Natural killer cell (primary cell): ENCODE results near the gene HIRA. TPM values are rescaled to one million over a fixed set of nuclear protein-coding genes. Genes with fewer than 3 reads are reported as not detected.

ENCODE experiments used
- ATAC-seq, 3 donors: fragments of 150-1000 bp in 2 of 3; fragments of 200-7000 bp in 1 of 3; cut with Tn5 transposase; 1 replicate in 1 of 3; 2 replicates in 2 of 3; pipeline ENCODE4 v1.10.0; 2021; ENCODE audit warnings: mild to moderate bottlenecking in 2 of 3, moderate library complexity in 2 of 3
- DNase-seq, 2 donors: peaks; one replicate each; pipeline versions ENCODE4 v3.0.0 to v3.0.0-alpha.2; 2013 to 2021; ENCODE audit warnings: mixed read lengths in 1 of 2
- H3K27ac ChIP-seq: one replicate; pipeline ENCODE4 v1.5.1; 2013; ENCODE audit warnings: mild to moderate bottlenecking, low read length
- H3K27me3 ChIP-seq: one replicate; pipeline ENCODE4 v1.6.1; 2013; ENCODE audit warnings: low read length; ENCODE audit not compliant: control insufficient read depth, insufficient read depth
- H3K36me3 ChIP-seq: one replicate; pipeline ENCODE4 v1.6.1; 2013; ENCODE audit warnings: low read length; ENCODE audit not compliant: control insufficient read depth, insufficient read depth
- H3K4me1 ChIP-seq: one replicate; pipeline ENCODE4 v1.6.1; 2013; ENCODE audit warnings: low read length; ENCODE audit not compliant: control insufficient read depth, insufficient read depth
- H3K4me3 ChIP-seq: one replicate; pipeline ENCODE4 v1.5.1; 2013; ENCODE audit warnings: low read length
- H3K9me3 ChIP-seq: one replicate; pipeline ENCODE4 v1.6.1; 2013; ENCODE audit warnings: low read length; ENCODE audit not compliant: control insufficient read depth, insufficient read depth
- H3K27ac Mint-ChIP-seq, 2 donors: one replicate each; pipeline ENCODE4 v1.8.0; 2022; ENCODE audit warnings: mild to moderate bottlenecking in 2 of 2, mixed read lengths in 2 of 2, moderate library complexity in 1 of 2
- H3K27me3 Mint-ChIP-seq, 2 donors: one replicate each; pipeline ENCODE4 v1.8.0; 2022; ENCODE audit warnings: low read depth in 2 of 2, mixed read lengths in 2 of 2
- H3K36me3 Mint-ChIP-seq: one replicate; pipeline ENCODE4 v1.8.0; 2022; ENCODE audit warnings: mixed read lengths
- H3K4me1 Mint-ChIP-seq, 2 donors: one replicate each; pipeline ENCODE4 v1.8.0; 2022; ENCODE audit warnings: mixed read lengths in 2 of 2
- H3K4me3 Mint-ChIP-seq: one replicate; pipeline ENCODE4 v1.8.0; 2022; ENCODE audit warnings: mild to moderate bottlenecking, moderate library complexity, mixed read lengths
- H3K9me3 Mint-ChIP-seq, 2 donors: one replicate each; pipeline ENCODE4 v1.8.0; 2022; ENCODE audit warnings: mixed read lengths in 2 of 2
- WGBS: methylation state at CpG from one replicate; pipeline ENCODE4 v1.1.7; 2013; ENCODE audit warnings: missing lambda C conversion rate; ENCODE audit not compliant: insufficient coverage; 5-methylcytosine and 5-hydroxymethylcytosine counted together
- intact Hi-C: fragments of 100-400 bp; cut with micrococcal nuclease; formaldehyde crosslinking; loops from one replicate; pipeline ENCODE4 v1.14.2; 2022
- total RNA-seq, 4 donors: library from RNA; stranded (reverse); fragments of 120-200 nt in 1 of 4; gene quantifications; one replicate each; pipeline versions ENCODE4 v1.2.3 to v1.2.4, GENCODE V29; 2013 to 2022
- TF ChIP-seq, protein P1 (sequence below): fragments of 200-600 bp; IDR thresholded peaks from one replicate; pipeline ENCODE4 v1.8.0; 2022; ENCODE audit warnings: antibody characterized with exemption

HIRA gene
- total RNA-seq, 3 donors from 2014 or later (not counting 1 experiment from before 2014, with no cell fraction given) = 49.6 to 75.9 (median 50.9) TPM

DNA sequence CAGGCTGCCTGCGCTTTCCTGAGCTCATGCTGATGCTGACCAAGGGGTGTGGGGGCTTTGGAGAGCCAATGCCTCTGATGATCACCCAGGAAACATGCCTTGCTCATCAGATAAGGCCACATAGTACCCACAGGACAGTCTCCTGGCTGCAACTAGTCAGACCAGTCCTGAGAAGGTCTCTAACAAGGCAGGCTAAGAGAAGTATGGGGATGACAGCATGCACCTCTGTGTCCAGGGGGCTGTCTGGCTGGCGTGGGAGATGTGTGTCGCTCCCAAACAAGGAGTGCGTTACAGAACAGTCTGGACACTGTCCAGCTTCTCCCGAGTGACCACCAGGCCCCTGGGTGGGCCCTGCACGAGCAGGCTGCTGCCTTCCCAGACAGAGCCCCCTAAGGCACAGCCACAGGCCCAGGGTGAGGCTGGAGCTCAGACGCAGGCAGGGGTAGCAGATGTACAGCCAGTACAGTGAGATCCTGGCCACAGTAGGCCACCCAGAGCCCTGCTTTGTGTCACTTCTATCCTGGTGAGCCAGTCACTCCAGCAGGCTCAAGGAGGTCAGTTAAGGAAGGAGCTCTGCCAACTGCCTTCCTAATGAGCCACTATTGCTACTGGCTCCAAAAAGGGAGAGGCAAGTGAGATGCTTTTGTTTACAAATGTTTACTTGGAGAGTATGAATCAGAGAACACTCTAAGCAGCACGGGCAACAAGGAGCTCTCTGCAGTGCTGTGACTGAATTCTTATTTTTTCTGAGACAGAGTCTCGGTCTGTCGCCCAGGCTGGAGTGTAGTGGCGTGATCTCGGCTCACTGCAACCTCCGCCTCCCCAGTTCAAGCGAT is 74.0 kb downstream of the HIRA start:
- ATAC-seq (no peak), DNase-seq (no peak)
- Mint-ChIP-seq H3K36me3 (peaks cover 12% of the 10 kb centered on the region), H3K27me3 (no peaks in the 10 kb centered on the region), H3K4me3 (no peak overlapping the region), H3K4me1 (no peaks in the 10 kb centered on the region), H3K27ac (peak overlapping the region in 1 of 2 donors; percentile 60), H3K9me3 (no peaks in the 10 kb centered on the region)
- TF ChIP-seq, protein P1, sequence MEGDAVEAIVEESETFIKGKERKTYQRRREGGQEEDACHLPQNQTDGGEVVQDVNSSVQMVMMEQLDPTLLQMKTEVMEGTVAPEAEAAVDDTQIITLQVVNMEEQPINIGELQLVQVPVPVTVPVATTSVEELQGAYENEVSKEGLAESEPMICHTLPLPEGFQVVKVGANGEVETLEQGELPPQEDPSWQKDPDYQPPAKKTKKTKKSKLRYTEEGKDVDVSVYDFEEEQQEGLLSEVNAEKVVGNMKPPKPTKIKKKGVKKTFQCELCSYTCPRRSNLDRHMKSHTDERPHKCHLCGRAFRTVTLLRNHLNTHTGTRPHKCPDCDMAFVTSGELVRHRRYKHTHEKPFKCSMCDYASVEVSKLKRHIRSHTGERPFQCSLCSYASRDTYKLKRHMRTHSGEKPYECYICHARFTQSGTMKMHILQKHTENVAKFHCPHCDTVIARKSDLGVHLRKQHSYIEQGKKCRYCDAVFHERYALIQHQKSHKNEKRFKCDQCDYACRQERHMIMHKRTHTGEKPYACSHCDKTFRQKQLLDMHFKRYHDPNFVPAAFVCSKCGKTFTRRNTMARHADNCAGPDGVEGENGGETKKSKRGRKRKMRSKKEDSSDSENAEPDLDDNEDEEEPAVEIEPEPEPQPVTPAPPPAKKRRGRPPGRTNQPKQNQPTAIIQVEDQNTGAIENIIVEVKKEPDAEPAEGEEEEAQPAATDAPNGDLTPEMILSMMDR = no peak
- WGBS = 95% methylated on average over 14 of the region's 14 CpGs
- intact Hi-C loops = no loop called here
- Histone ChIP-seq H3K9me3 (no peaks in the 10 kb centered on the region), H3K36me3 (peaks cover 91% of the 10 kb centered on the region), H3K4me1 (peaks cover 16% of the 10 kb centered on the region), H3K4me3 (no peak overlapping the region), H3K27me3 (no peaks in the 10 kb centered on the region), H3K27ac (no peak overlapping the region)

DNA sequence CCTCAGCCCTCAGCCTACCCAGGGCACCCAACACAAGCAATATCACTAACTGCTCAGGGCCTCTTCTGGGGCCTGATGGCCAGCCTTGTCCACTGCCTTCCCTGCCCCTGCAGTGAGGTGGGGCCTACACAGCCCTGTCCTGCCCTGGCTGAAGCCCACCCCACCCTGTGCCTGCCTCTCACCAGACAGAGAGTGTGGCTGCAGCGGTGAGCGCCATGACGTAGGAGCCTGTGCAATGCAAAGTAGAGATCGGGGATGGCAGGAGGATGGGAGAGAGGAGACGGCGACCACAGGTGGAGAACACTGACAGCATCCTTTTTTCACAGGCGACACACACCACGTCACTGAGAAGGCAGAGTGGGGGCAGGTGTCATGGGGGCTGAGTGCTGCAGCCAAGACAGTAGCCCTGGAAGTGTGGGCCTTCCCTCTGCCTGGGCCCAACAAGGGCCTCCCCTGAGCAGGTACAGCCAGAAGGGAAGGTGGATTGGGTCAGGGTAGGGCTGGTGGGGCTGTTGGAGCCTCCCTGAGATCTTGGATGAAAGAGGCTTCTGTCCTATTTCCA is 74.7 kb downstream of the HIRA start:
- Histone ChIP-seq H3K27me3 (no peaks in the 10 kb centered on the region), H3K27ac (no peak overlapping the region), H3K9me3 (no peaks in the 10 kb centered on the region), H3K4me3 (no peak overlapping the region), H3K4me1 (peaks cover 16% of the 10 kb centered on the region), H3K36me3 (peaks cover 95% of the 10 kb centered on the region)
- WGBS = 97% methylated on average over 8 of the region's 8 CpGs
- Mint-ChIP-seq H3K4me3 (no peak overlapping the region), H3K36me3 (peaks cover 13% of the 10 kb centered on the region), H3K9me3 (no peaks in the 10 kb centered on the region), H3K4me1 (peaks cover 0 to 4% of the 10 kb centered on the region in 2 donors), H3K27ac (no peak overlapping the region), H3K27me3 (no peaks in the 10 kb centered on the region)
- ATAC-seq (no peak), DNase-seq (no peak)
- TF ChIP-seq, protein P1 = no peak
- intact Hi-C loops = no loop called here

DNA sequence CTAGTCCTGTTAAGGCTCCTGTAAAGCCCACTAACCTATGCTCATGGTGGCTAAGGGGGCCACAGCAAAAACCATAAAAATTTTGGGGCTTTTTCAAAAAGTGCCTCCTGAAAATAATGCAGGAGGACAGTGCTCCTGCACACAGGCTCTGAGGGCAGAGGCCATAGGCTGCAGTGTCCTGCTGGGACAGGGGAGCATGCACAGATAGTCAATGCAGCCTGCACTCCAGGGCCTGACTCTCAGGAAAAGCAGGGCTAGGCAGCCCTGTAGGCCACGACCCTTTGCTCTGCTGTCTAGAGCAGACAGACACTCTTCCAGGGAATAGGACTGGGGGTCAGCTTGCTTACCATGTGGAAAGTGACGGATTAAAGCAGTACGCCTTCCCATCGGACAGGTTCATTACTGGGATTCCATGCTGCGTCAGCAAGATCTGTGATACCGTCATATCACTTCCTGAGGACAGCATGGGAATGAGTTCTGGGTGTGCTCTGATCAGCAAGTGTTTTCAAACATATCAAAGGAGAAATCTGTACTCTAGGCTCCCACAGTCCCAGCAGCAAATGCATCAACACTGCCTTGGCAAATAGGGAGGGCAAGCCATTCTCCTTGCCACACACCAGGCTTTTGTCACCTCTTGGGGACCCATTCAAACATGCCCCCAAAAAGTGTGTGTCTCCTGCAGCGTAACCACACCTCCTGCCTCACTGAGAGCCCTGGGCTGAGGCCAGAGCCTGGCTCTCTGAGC is 75.9 kb downstream of the HIRA start:
- ATAC-seq = no peak
- Histone ChIP-seq H3K27me3 (no peaks in the 10 kb centered on the region), H3K27ac (no peak overlapping the region), H3K4me3 (no peak overlapping the region), H3K9me3 (no peaks in the 10 kb centered on the region), H3K36me3 (peaks cover 94% of the 10 kb centered on the region), H3K4me1 (peaks cover 7% of the 10 kb centered on the region)
- no peak overlapping the region for H3K27ac Mint-ChIP-seq
- no peaks in the 10 kb centered on the region for H3K9me3 Mint-ChIP-seq
- peaks cover 13% of the 10 kb centered on the region for H3K36me3 Mint-ChIP-seq
- peaks cover 0 to 8% of the 10 kb centered on the region in 2 donors for H3K4me1 Mint-ChIP-seq
- 98% methylated on average over 7 of the region's 7 CpGs for WGBS
- no peaks in the 10 kb centered on the region for H3K27me3 Mint-ChIP-seq
- no peak for DNase-seq
- no peak overlapping the region for H3K4me3 Mint-ChIP-seq
- intact Hi-C loops = no loop called here
- TF ChIP-seq, protein P1 = no peak
